ENCODE data around the gene SGCD.
"Not testable (repeated sequence)": the region's sequence is repeated elsewhere in the genome, so short reads cannot be mapped to it uniquely, and the experiment has no call there.

Gene SGCD

GRCh38 chr5:156617426-156617825 lies 290.5 kb downstream of the SGCD start:
- no peak for DNase-seq (ENCODE audit: low read depth in 4 of 4, low spot score in 1 of 4)

GRCh38 chr5:156618601-156619000 lies 291.6 kb downstream of the SGCD start:
- DNase-seq (ENCODE audit: low read depth in 4 of 4, low spot score in 1 of 4), result no peak

GRCh38 chr5:156621719-156622118 lies 294.8 kb downstream of the SGCD start:
- no peak for DNase-seq (ENCODE audit: low read depth in 4 of 4, low spot score in 1 of 4)

- DNase-seq (ENCODE audit: low read depth in 4 of 4, low spot score in 1 of 4), result no peak
These were observed 296.5 kb downstream of the SGCD start for GRCh38 chr5:156623381-156624040.

GRCh38 chr5:156624686-156625085 lies 297.7 kb downstream of the SGCD start:
- DNase-seq (ENCODE audit: low read depth in 4 of 4, low spot score in 1 of 4), result no peak

GRCh38 chr5:156628421-156628820 lies 301.5 kb downstream of the SGCD start:
- no peak for DNase-seq (ENCODE audit: low read depth in 4 of 4, low spot score in 1 of 4)

GRCh38 chr5:156631005-156631404 lies 304.0 kb downstream of the SGCD start:
- DNase-seq (ENCODE audit: low read depth in 4 of 4, low spot score in 1 of 4), result no peak

GRCh38 chr5:156634301-156634700 lies 307.3 kb downstream of the SGCD start:
- no peak for DNase-seq (ENCODE audit: low read depth in 4 of 4, low spot score in 1 of 4)

- DNase-seq (ENCODE audit: low read depth in 4 of 4, low spot score in 1 of 4), result no peak
These were observed 313.8 kb downstream of the SGCD start for GRCh38 chr5:156640691-156641241.

- no peak for DNase-seq (ENCODE audit: low read depth in 4 of 4, low spot score in 1 of 4)
These were observed 314.7 kb downstream of the SGCD start for GRCh38 chr5:156641686-156642085.

GRCh38 chr5:156647034-156647451 lies 320.1 kb downstream of the SGCD start:
- no peak for DNase-seq (ENCODE audit: low read depth in 4 of 4, low spot score in 1 of 4)

GRCh38 chr5:156654444-156654843 lies 327.5 kb downstream of the SGCD start:
- DNase-seq (ENCODE audit: low read depth in 4 of 4, low spot score in 1 of 4), result no peak

GRCh38 chr5:156655732-156656131 lies 328.8 kb downstream of the SGCD start:
- DNase-seq (ENCODE audit: low read depth in 4 of 4, low spot score in 1 of 4), result no peak

- DNase-seq (ENCODE audit: low read depth in 4 of 4, low spot score in 1 of 4), result not testable (repeated sequence)
These were observed 337.9 kb downstream of the SGCD start for GRCh38 chr5:156664832-156665231.

GRCh38 chr5:156666686-156667085 lies 339.7 kb downstream of the SGCD start:
- not testable (repeated sequence) for DNase-seq (ENCODE audit: low read depth in 4 of 4, low spot score in 1 of 4)

- DNase-seq (ENCODE audit: low read depth in 4 of 4, low spot score in 1 of 4), result no peak
These were observed 340.7 kb downstream of the SGCD start for GRCh38 chr5:156667616-156668015.

- no peak for DNase-seq (ENCODE audit: low read depth in 4 of 4, low spot score in 1 of 4)
These were observed 342.5 kb downstream of the SGCD start for GRCh38 chr5:156669416-156669815.

- DNase-seq (ENCODE audit: low read depth in 4 of 4, low spot score in 1 of 4), result no peak
These were observed 343.7 kb downstream of the SGCD start for GRCh38 chr5:156670615-156671014.

- no peak for DNase-seq (ENCODE audit: low read depth in 4 of 4, low spot score in 1 of 4)
These were observed 348.4 kb downstream of the SGCD start for GRCh38 chr5:156675395-156675794.

- no peak for DNase-seq (ENCODE audit: low read depth in 4 of 4, low spot score in 1 of 4)
These were observed 351.0 kb downstream of the SGCD start for GRCh38 chr5:156677963-156678362.

GRCh38 chr5:156678484-156678883 lies 351.5 kb downstream of the SGCD start:
- DNase-seq (ENCODE audit: low read depth in 4 of 4, low spot score in 1 of 4), result no peak

GRCh38 chr5:156680831-156681230 lies 353.9 kb downstream of the SGCD start:
- DNase-seq (ENCODE audit: low read depth in 4 of 4, low spot score in 1 of 4), result no peak

- DNase-seq (ENCODE audit: low read depth in 4 of 4, low spot score in 1 of 4), result no peak
These were observed 354.3 kb downstream of the SGCD start for GRCh38 chr5:156681265-156681664.
